HAP-1 (cell line): ENCODE data around the gene CUL3.
A peak's percentile ranks its signal among the peaks of the same experiment; 100 is the strongest.
"Not testable (repeated sequence)": the region's sequence is repeated elsewhere in the genome, so short reads cannot be mapped to it uniquely, and the experiment has no call there.

Experiments
- DNase-seq, 2 experiments: peaks; one replicate each; pipeline ENCODE4 v3.0.0-alpha.2; 2016 to 2020; ENCODE audit warnings: low spot score in 2 of 2
- H3K27me3 ChIP-seq: fragments of 250-450 bp; sonication (Bioruptor Pico); 2 replicates; pipeline ENCODE4 v1.5.1; 2020; ENCODE audit warnings: low read depth, mild to moderate bottlenecking, moderate library complexity
- H3K36me3 ChIP-seq: fragments of 250-450 bp; sonication (Bioruptor Pico); replicated peaks from 2 replicates; pipeline ENCODE4 v1.5.1; 2020; ENCODE audit warnings: mild to moderate bottlenecking
- H3K4me1 ChIP-seq: fragments of 250-450 bp; sonication (Bioruptor Pico); 2 replicates; pipeline ENCODE4 v1.5.1; 2020; ENCODE audit warnings: mild to moderate bottlenecking
- H3K4me3 ChIP-seq: fragments of 250-450 bp; sonication (Bioruptor Pico); 2 replicates; pipeline ENCODE4 v1.5.1; 2020; ENCODE audit warnings: mild to moderate bottlenecking, moderate library complexity
- H3K9me3 ChIP-seq: fragments of 250-450 bp; sonication (Bioruptor Pico); 2 replicates; pipeline ENCODE4 v1.5.1; 2020; ENCODE audit warnings: mild to moderate bottlenecking, moderate library complexity
- in situ Hi-C: fragments of 300-500 bp; cut with MboI; formaldehyde crosslinking; loops from 3 replicates; pipeline ENCODE4 v1.14.3; 2020; ENCODE audit warnings: low sequenced_read_pairs, inconsistent platforms, mixed read lengths

CUL3 gene

GRCh38 chr2:224595518-224595917 is 10.4 kb upstream of the CUL3 start:
- Histone ChIP-seq H3K36me3 (no peaks in the 10 kb centered on the region), H3K9me3 (no peaks in the 10 kb centered on the region), H3K27me3 (no peaks in the 10 kb centered on the region), H3K4me1 (no peaks in the 10 kb centered on the region), H3K4me3 (no peak overlapping the region)
- DNase-seq: no peak
- in situ Hi-C loops: no loop called here

- in situ Hi-C loops: no loop called here
Observed at GRCh38 chr2:224594840-224595239, 9.7 kb upstream of the CUL3 start.

GRCh38 chr2:224591220-224591619 is 6.1 kb upstream of the CUL3 start:
- no peaks in the 10 kb centered on the region for H3K27me3 ChIP-seq
- H3K36me3 ChIP-seq: no peaks in the 10 kb centered on the region
- no peaks in the 10 kb centered on the region for H3K9me3 ChIP-seq
- H3K4me3 ChIP-seq: no peak overlapping the region
- no peak for DNase-seq
- in situ Hi-C loops: no loop called here
- H3K4me1 ChIP-seq: peaks cover 7% of the 10 kb centered on the region

More at GRCh38 chr2:224594840-224595239, 9.7 kb upstream of the CUL3 start:
- no peaks in the 10 kb centered on the region for H3K9me3 ChIP-seq
- no peak for DNase-seq
- no peaks in the 10 kb centered on the region for H3K4me1 ChIP-seq
- H3K36me3 ChIP-seq: no peaks in the 10 kb centered on the region
- no peak overlapping the region for H3K4me3 ChIP-seq
- no peaks in the 10 kb centered on the region for H3K27me3 ChIP-seq

GRCh38 chr2:224586127-224586695 is 1.0 kb upstream of the CUL3 start:
- no peak for DNase-seq
- no peaks in the 10 kb centered on the region for H3K9me3 ChIP-seq
- peaks cover 10% of the 10 kb centered on the region for H3K4me1 ChIP-seq
- peak overlapping the region; percentile 41 for H3K4me3 ChIP-seq
- no peaks in the 10 kb centered on the region for H3K27me3 ChIP-seq
- in situ Hi-C loops: no loop called here
- peaks cover 7% of the 10 kb centered on the region for H3K36me3 ChIP-seq

- peak in 1 of 2 experiments; percentile 59 for DNase-seq
- H3K9me3 ChIP-seq: no peaks in the 10 kb centered on the region
- H3K27me3 ChIP-seq: no peaks in the 10 kb centered on the region
- peaks cover 23% of the 10 kb centered on the region for H3K4me1 ChIP-seq
- H3K4me3 ChIP-seq: peak overlapping the region; percentile 70
- H3K36me3 ChIP-seq: peaks cover 7% of the 10 kb centered on the region
- in situ Hi-C loops: no loop called here
Observed at GRCh38 chr2:224584785-224585210, 365 bp downstream of the CUL3 start.

- H3K27me3 ChIP-seq: no peaks in the 10 kb centered on the region
- peak in 1 of 2 experiments; percentile 54 for DNase-seq
- no peaks in the 10 kb centered on the region for H3K9me3 ChIP-seq
- peaks cover 29% of the 10 kb centered on the region for H3K4me1 ChIP-seq
- peak overlapping the region; percentile 70 for H3K4me3 ChIP-seq
- H3K36me3 ChIP-seq: peaks cover 7% of the 10 kb centered on the region
- in situ Hi-C loops: no loop called here
Observed at GRCh38 chr2:224584111-224584784, 915 bp downstream of the CUL3 start.

GRCh38 chr2:224583033-224583432 is 2.1 kb downstream of the CUL3 start:
- H3K27me3 ChIP-seq, H3K36me3 ChIP-seq, in situ Hi-C loops, DNase-seq, H3K9me3 ChIP-seq: not testable (repeated sequence)
- H3K4me1 ChIP-seq: peaks cover 41% of the 10 kb centered on the region
- peak overlapping the region; percentile 70 for H3K4me3 ChIP-seq

- Histone ChIP-seq H3K9me3 (no peaks in the 10 kb centered on the region), H3K4me1 (peaks cover 55% of the 10 kb centered on the region), H3K27me3 (no peaks in the 10 kb centered on the region), H3K36me3 (peaks cover 7% of the 10 kb centered on the region), H3K4me3 (no peak overlapping the region)
- no peak for DNase-seq
- in situ Hi-C loops: no loop called here
Observed at GRCh38 chr2:224580248-224580647, 4.9 kb downstream of the CUL3 start.

GRCh38 chr2:224579411-224579810 is 5.8 kb downstream of the CUL3 start:
- Histone ChIP-seq H3K27me3 (no peaks in the 10 kb centered on the region), H3K4me3 (no peak overlapping the region), H3K9me3 (no peaks in the 10 kb centered on the region), H3K4me1 (peaks cover 63% of the 10 kb centered on the region), H3K36me3 (peaks cover 7% of the 10 kb centered on the region)
- no peak for DNase-seq
- in situ Hi-C loops: no loop called here

- in situ Hi-C loops: no loop called here
- H3K27me3 ChIP-seq: no peaks in the 10 kb centered on the region
- DNase-seq: peak in 1 of 2 experiments; percentile 92
- peaks cover 81% of the 10 kb centered on the region for H3K4me1 ChIP-seq
- no peak overlapping the region for H3K4me3 ChIP-seq
- H3K36me3 ChIP-seq: peaks cover 4% of the 10 kb centered on the region
- no peaks in the 10 kb centered on the region for H3K9me3 ChIP-seq
Observed at GRCh38 chr2:224577541-224577940, 7.6 kb downstream of the CUL3 start.

- Histone ChIP-seq H3K9me3 (no peaks in the 10 kb centered on the region), H3K4me1 (peaks cover 81% of the 10 kb centered on the region), H3K36me3 (no peaks in the 10 kb centered on the region), H3K4me3 (no peak overlapping the region), H3K27me3 (no peaks in the 10 kb centered on the region)
- in situ Hi-C loops: no loop called here
- no peak for DNase-seq
Observed at GRCh38 chr2:224576088-224576715, 9.0 kb downstream of the CUL3 start.

GRCh38 chr2:224574423-224575084 is 10.6 kb downstream of the CUL3 start:
- Histone ChIP-seq H3K36me3 (no peaks in the 10 kb centered on the region), H3K9me3 (no peaks in the 10 kb centered on the region), H3K4me3 (no peak overlapping the region), H3K27me3 (no peaks in the 10 kb centered on the region), H3K4me1 (peaks cover 79% of the 10 kb centered on the region)
- in situ Hi-C loops: no loop called here
- DNase-seq: no peak

GRCh38 chr2:224573724-224574123 is 11.4 kb downstream of the CUL3 start:
- no peaks in the 10 kb centered on the region for H3K27me3 ChIP-seq
- in situ Hi-C loops: no loop called here
- H3K4me1 ChIP-seq: peaks cover 71% of the 10 kb centered on the region
- no peak for DNase-seq
- no peak overlapping the region for H3K4me3 ChIP-seq
- H3K36me3 ChIP-seq: no peaks in the 10 kb centered on the region
- no peaks in the 10 kb centered on the region for H3K9me3 ChIP-seq

- no peak overlapping the region for H3K4me3 ChIP-seq
- DNase-seq: no peak
- H3K9me3 ChIP-seq: no peaks in the 10 kb centered on the region
- H3K36me3 ChIP-seq: no peaks in the 10 kb centered on the region
- H3K4me1 ChIP-seq: peaks cover 64% of the 10 kb centered on the region
- in situ Hi-C loops: no loop called here
- no peaks in the 10 kb centered on the region for H3K27me3 ChIP-seq
Observed at GRCh38 chr2:224572338-224572737, 12.8 kb downstream of the CUL3 start.
